GM06990 (cell line): Measurements from ENCODE around the gene MMEL1.

Source experiments
- DNase-seq: peaks from one replicate; pipeline ENCODE4 v3.0.0-alpha.2; 2011; ENCODE audit not compliant: insufficient read length; ENCODE audit errors: extremely low read depth
- H3K27me3 ChIP-seq: replicated peaks from 2 replicates; pipeline ENCODE4 v1.6.0; 2011; ENCODE audit warnings: low read length; ENCODE audit not compliant: control insufficient read depth, insufficient read depth
- H3K36me3 ChIP-seq: 2 replicates; pipeline ENCODE4 v1.5.1; 2011; ENCODE audit warnings: low read length; ENCODE audit not compliant: control insufficient read depth, insufficient read depth
- H3K4me3 ChIP-seq: replicated peaks from 2 replicates; pipeline ENCODE4 v1.5.1; 2011; ENCODE audit warnings: low read depth, mild to moderate bottlenecking, control low read depth, low read length
- CTCF ChIP-seq: IDR thresholded peaks from 2 replicates; pipeline ENCODE4 v1.5.1; 2011; ENCODE audit warnings: low read length, control low read depth, mild to moderate bottlenecking, inconsistent platforms; ENCODE audit not compliant: insufficient read depth, poor library complexity, severe bottlenecking

The MMEL1 gene

GRCh38 chr1:2544875-2545640 lies 87.8 kb downstream of the MMEL1 start:
- no peak for DNase-seq
- TF ChIP-seq CTCF = no peak
- no peak overlapping the region for H3K4me3 ChIP-seq

GRCh38 chr1:2544093-2544874 lies 88.5 kb downstream of the MMEL1 start:
- no peak for TF ChIP-seq CTCF
- no peaks in the 10 kb centered on the region for H3K36me3 ChIP-seq
- no peaks in the 10 kb centered on the region; the same call in 1 of the 2 replicates for H3K27me3 ChIP-seq
- no peak for DNase-seq
- no peak overlapping the region for H3K4me3 ChIP-seq

More at GRCh38 chr1:2544875-2545640, 87.8 kb downstream of the MMEL1 start:
- Histone ChIP-seq H3K27me3 (no peaks in the 10 kb centered on the region; the same call in 1 of the 2 replicates), H3K36me3 (no peaks in the 10 kb centered on the region)

- H3K4me3 ChIP-seq = no peak overlapping the region
- DNase-seq = no peak
Measured at GRCh38 chr1:2543543-2544092, 89.2 kb downstream of the MMEL1 start.

GRCh38 chr1:2542246-2542915 lies 90.4 kb downstream of the MMEL1 start:
- no peaks in the 10 kb centered on the region; the same call in 1 of the 2 replicates for H3K27me3 ChIP-seq
- no peak overlapping the region for H3K4me3 ChIP-seq
- no peaks in the 10 kb centered on the region for H3K36me3 ChIP-seq
- TF ChIP-seq CTCF = no peak
- DNase-seq = no peak

More at GRCh38 chr1:2543543-2544092, 89.2 kb downstream of the MMEL1 start:
- no peaks in the 10 kb centered on the region for H3K36me3 ChIP-seq
- TF ChIP-seq CTCF = no peak
- H3K27me3 ChIP-seq = no peaks in the 10 kb centered on the region; the same call in 1 of the 2 replicates

GRCh38 chr1:2541619-2542245 lies 91.1 kb downstream of the MMEL1 start:
- Histone ChIP-seq H3K36me3 (no peaks in the 10 kb centered on the region), H3K27me3 (no peaks in the 10 kb centered on the region; the same call in none of the 2 replicates), H3K4me3 (no peak overlapping the region)
- no peak for TF ChIP-seq CTCF
- DNase-seq = no peak
